ENCODE measurements around the gene ASCL2.

Gene ASCL2

GRCh38 chr11:2263724-2264360 is 6.5 kb downstream of the ASCL2 start:
- peaks cover 69 to 87% of the 10 kb centered on the region in 2 experiments for H3K27me3 ChIP-seq (ENCODE audit: control insufficient read depth in 1 of 2, insufficient read depth in 1 of 2, low read length in 2 of 2)
- no peaks in the 10 kb centered on the region for H3K36me3 ChIP-seq (ENCODE audit: control insufficient read depth in 1 of 2, insufficient read depth in 2 of 2, low read depth in 1 of 2, low read length in 2 of 2)
- no peak overlapping the region for H2AFZ ChIP-seq (ENCODE audit: low read depth, low read length)
- no peak overlapping the region for H4K8ac ChIP-seq (ENCODE audit: low read length)
- no peak overlapping the region for H2BK12ac ChIP-seq (ENCODE audit: low read length in 2 of 2)
- H4K91ac ChIP-seq (ENCODE audit: low read length), result no peak overlapping the region
- H3K23ac ChIP-seq (ENCODE audit: low read length in 2 of 2), result no peak overlapping the region
- no peak overlapping the region for H3K14ac ChIP-seq (ENCODE audit: low read length in 2 of 2)
- no peak overlapping the region for H3K9ac ChIP-seq (ENCODE audit: low read length)
- H2AK5ac ChIP-seq (ENCODE audit: low read length, severe bottlenecking), result no peak overlapping the region
- 94% methylated on average over 13 of the region's 13 CpGs for WGBS
- no peak overlapping the region for H3K27ac ChIP-seq (ENCODE audit: low read length, poor library complexity, severe bottlenecking)
- H3K4me3 ChIP-seq (ENCODE audit: insufficient read depth in 1 of 2, low read depth in 1 of 2, low read length in 2 of 2), result no peak overlapping the region
- H2BK120ac ChIP-seq (ENCODE audit: low read depth, low read length), result no peak overlapping the region
- H2BK15ac ChIP-seq (ENCODE audit: low read depth, poor library complexity, severe bottlenecking), result no peak overlapping the region
- H3K9me3 ChIP-seq (ENCODE audit: control insufficient read depth, low read length), result no peaks in the 10 kb centered on the region
- H3K4me1 ChIP-seq (ENCODE audit: control insufficient read depth, insufficient read depth, low read depth, low read length), result peaks cover 2% of the 10 kb centered on the region
- no peaks in the 10 kb centered on the region for H3K79me1 ChIP-seq (replicated peaks; ENCODE audit: low read length, poor library complexity, severe bottlenecking)
- no peak overlapping the region for H3K4me2 ChIP-seq (ENCODE audit: low read length, poor library complexity, severe bottlenecking)
- no peak for DNase-seq
- no peak overlapping the region for H3K4ac ChIP-seq (ENCODE audit: low read depth in 1 of 2, low read length in 2 of 2)
- H2BK5ac ChIP-seq (ENCODE audit: low read depth, low read length, poor library complexity, severe bottlenecking), result no peak overlapping the region
- no peak overlapping the region for H3K18ac ChIP-seq (ENCODE audit: low read depth in 1 of 2, low read length in 2 of 2)

GRCh38 chr11:2263071-2263565 is 7.3 kb downstream of the ASCL2 start:
- Histone ChIP-seq H3K36me3 (ENCODE audit: control insufficient read depth in 1 of 2, insufficient read depth in 2 of 2, low read depth in 1 of 2, low read length in 2 of 2) (no peaks in the 10 kb centered on the region), H3K4me3 (ENCODE audit: insufficient read depth in 1 of 2, low read depth in 1 of 2, low read length in 2 of 2) (no peak overlapping the region), H4K8ac (ENCODE audit: low read length) (no peak overlapping the region), H3K18ac (ENCODE audit: low read depth in 1 of 2, low read length in 2 of 2) (no peak overlapping the region), H3K4ac (ENCODE audit: low read depth in 1 of 2, low read length in 2 of 2) (no peak overlapping the region), H2AFZ (ENCODE audit: low read depth, low read length) (no peak overlapping the region), H3K23ac (ENCODE audit: low read length in 2 of 2) (no peak overlapping the region), H3K27me3 (ENCODE audit: control insufficient read depth in 1 of 2, insufficient read depth in 1 of 2, low read length in 2 of 2) (peaks cover 70 to 86% of the 10 kb centered on the region in 2 experiments), H2BK120ac (ENCODE audit: low read depth, low read length) (no peak overlapping the region), H3K14ac (ENCODE audit: low read length in 2 of 2) (no peak overlapping the region), H2AK5ac (ENCODE audit: low read length, severe bottlenecking) (no peak overlapping the region), H3K4me1 (ENCODE audit: control insufficient read depth, insufficient read depth, low read depth, low read length) (no peaks in the 10 kb centered on the region), H3K9ac (ENCODE audit: low read length) (no peak overlapping the region), H2BK12ac (ENCODE audit: low read length in 2 of 2) (no peak overlapping the region), H3K79me1 (replicated peaks; ENCODE audit: low read length, poor library complexity, severe bottlenecking) (no peaks in the 10 kb centered on the region), H4K91ac (ENCODE audit: low read length) (no peak overlapping the region), H2BK15ac (ENCODE audit: low read depth, poor library complexity, severe bottlenecking) (no peak overlapping the region), H3K27ac (ENCODE audit: low read length, poor library complexity, severe bottlenecking) (no peak overlapping the region), H2BK5ac (ENCODE audit: low read depth, low read length, poor library complexity, severe bottlenecking) (no peak overlapping the region), H3K4me2 (ENCODE audit: low read length, poor library complexity, severe bottlenecking) (no peak overlapping the region), H3K9me3 (ENCODE audit: control insufficient read depth, low read length) (no peaks in the 10 kb centered on the region)
- no peak for DNase-seq
- WGBS, result 79% methylated on average over 8 of the region's 10 CpGs

GRCh38 chr11:2262301-2263070 is 7.9 kb downstream of the ASCL2 start:
- H4K91ac ChIP-seq (ENCODE audit: low read length), result no peak overlapping the region
- no peaks in the 10 kb centered on the region for H3K79me1 ChIP-seq (replicated peaks; ENCODE audit: low read length, poor library complexity, severe bottlenecking)
- no peaks in the 10 kb centered on the region for H3K9me3 ChIP-seq (ENCODE audit: control insufficient read depth, low read length)
- 80% methylated on average over 17 of the region's 18 CpGs for WGBS
- DNase-seq, result no peak
- H3K9ac ChIP-seq (ENCODE audit: low read length), result no peak overlapping the region
- H3K18ac ChIP-seq (ENCODE audit: low read depth in 1 of 2, low read length in 2 of 2), result no peak overlapping the region
- no peak overlapping the region for H3K14ac ChIP-seq (ENCODE audit: low read length in 2 of 2)
- no peak overlapping the region for H2BK15ac ChIP-seq (ENCODE audit: low read depth, poor library complexity, severe bottlenecking)
- H3K4me3 ChIP-seq (ENCODE audit: insufficient read depth in 1 of 2, low read depth in 1 of 2, low read length in 2 of 2), result no peak overlapping the region
- H3K36me3 ChIP-seq (ENCODE audit: control insufficient read depth in 1 of 2, insufficient read depth in 2 of 2, low read depth in 1 of 2, low read length in 2 of 2), result no peaks in the 10 kb centered on the region
- H4K8ac ChIP-seq (ENCODE audit: low read length), result no peak overlapping the region
- H3K4me1 ChIP-seq (ENCODE audit: control insufficient read depth, insufficient read depth, low read depth, low read length), result no peaks in the 10 kb centered on the region
- no peak overlapping the region for H2BK5ac ChIP-seq (ENCODE audit: low read depth, low read length, poor library complexity, severe bottlenecking)
- H3K4ac ChIP-seq (ENCODE audit: low read depth in 1 of 2, low read length in 2 of 2), result no peak overlapping the region
- H2BK120ac ChIP-seq (ENCODE audit: low read depth, low read length), result no peak overlapping the region
- H2AK5ac ChIP-seq (ENCODE audit: low read length, severe bottlenecking), result no peak overlapping the region
- H2BK12ac ChIP-seq (ENCODE audit: low read length in 2 of 2), result no peak overlapping the region
- H3K27ac ChIP-seq (ENCODE audit: low read length, poor library complexity, severe bottlenecking), result no peak overlapping the region
- H3K23ac ChIP-seq (ENCODE audit: low read length in 2 of 2), result no peak overlapping the region
- no peak overlapping the region for H3K4me2 ChIP-seq (ENCODE audit: low read length, poor library complexity, severe bottlenecking)
- H2AFZ ChIP-seq (ENCODE audit: low read depth, low read length), result no peak overlapping the region
- H3K27me3 ChIP-seq (ENCODE audit: control insufficient read depth in 1 of 2, insufficient read depth in 1 of 2, low read length in 2 of 2), result peaks cover 65 to 80% of the 10 kb centered on the region in 2 experiments

DNA sequence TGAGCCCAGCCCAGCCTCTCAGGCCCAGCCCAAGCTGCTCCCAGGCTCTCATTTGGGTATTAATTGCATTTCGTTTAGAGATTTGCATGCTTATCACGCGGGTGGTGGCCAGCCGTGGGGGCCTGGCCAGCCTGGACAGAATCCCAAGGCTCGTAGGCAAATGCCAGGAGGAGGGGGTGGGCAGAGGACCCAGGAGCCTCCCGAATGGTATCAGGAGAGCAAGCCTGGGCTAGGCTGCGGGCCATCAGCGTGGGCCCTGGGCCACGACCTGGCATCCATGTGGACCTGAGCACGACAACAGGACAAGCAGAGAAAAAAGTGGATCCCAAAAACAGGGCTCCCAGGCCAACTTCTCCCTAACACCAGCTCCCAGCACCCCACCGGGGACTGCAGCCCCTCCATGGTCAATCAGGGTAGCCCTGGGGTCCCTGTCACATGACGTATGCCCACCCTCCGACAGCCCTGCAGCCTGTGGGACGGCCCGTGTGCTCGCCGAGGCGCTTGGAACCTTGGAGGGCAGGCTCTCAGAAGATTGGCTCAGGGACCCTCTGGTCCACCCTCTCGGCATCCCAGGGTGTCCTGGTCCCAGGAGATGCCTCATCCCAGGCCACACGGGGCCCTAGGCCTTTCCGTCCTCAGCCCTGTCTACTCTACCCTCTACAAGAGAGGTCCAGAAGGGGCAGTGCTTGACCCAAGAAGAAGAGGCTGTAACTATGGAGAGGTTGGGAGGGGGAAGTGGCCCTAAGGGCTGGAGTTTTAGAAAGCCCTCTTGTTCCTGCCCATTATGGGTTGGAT is 8.8 kb downstream of the ASCL2 start:
- Histone ChIP-seq H3K27ac (ENCODE audit: low read length, poor library complexity, severe bottlenecking) (no peak overlapping the region), H3K4me2 (ENCODE audit: low read length, poor library complexity, severe bottlenecking) (no peak overlapping the region), H3K4ac (ENCODE audit: low read depth in 1 of 2, low read length in 2 of 2) (no peak overlapping the region), H3K27me3 (ENCODE audit: control insufficient read depth in 1 of 2, insufficient read depth in 1 of 2, low read length in 2 of 2) (peaks cover 63 to 74% of the 10 kb centered on the region in 2 experiments), H2BK5ac (ENCODE audit: low read depth, low read length, poor library complexity, severe bottlenecking) (no peak overlapping the region), H3K9ac (ENCODE audit: low read length) (no peak overlapping the region), H2BK12ac (ENCODE audit: low read length in 2 of 2) (no peak overlapping the region), H2AFZ (ENCODE audit: low read depth, low read length) (no peak overlapping the region), H2BK120ac (ENCODE audit: low read depth, low read length) (no peak overlapping the region), H3K4me3 (ENCODE audit: insufficient read depth in 1 of 2, low read depth in 1 of 2, low read length in 2 of 2) (no peak overlapping the region), H3K36me3 (ENCODE audit: control insufficient read depth in 1 of 2, insufficient read depth in 2 of 2, low read depth in 1 of 2, low read length in 2 of 2) (no peaks in the 10 kb centered on the region), H4K8ac (ENCODE audit: low read length) (no peak overlapping the region), H2BK15ac (ENCODE audit: low read depth, poor library complexity, severe bottlenecking) (no peak overlapping the region), H2AK5ac (ENCODE audit: low read length, severe bottlenecking) (no peak overlapping the region), H3K4me1 (ENCODE audit: control insufficient read depth, insufficient read depth, low read depth, low read length) (no peaks in the 10 kb centered on the region), H3K14ac (ENCODE audit: low read length in 2 of 2) (no peak overlapping the region), H3K18ac (ENCODE audit: low read depth in 1 of 2, low read length in 2 of 2) (no peak overlapping the region), H3K9me3 (ENCODE audit: control insufficient read depth, low read length) (no peaks in the 10 kb centered on the region), H3K79me1 (replicated peaks; ENCODE audit: low read length, poor library complexity, severe bottlenecking) (no peaks in the 10 kb centered on the region), H3K23ac (ENCODE audit: low read length in 2 of 2) (no peak overlapping the region), H4K91ac (ENCODE audit: low read length) (no peak overlapping the region)
- DNase-seq, result no peak
- 87% methylated on average over 18 of the region's 21 CpGs for WGBS

Measured in mesenchymal stem cell (in vitro differentiated cells and primary cell).